Middle frontal gyrus (tissue), 1 donor: Measurements from ENCODE around the gene HSPA4L.

Experiments
- DNase-seq: peaks from one replicate; pipeline ENCODE4 v3.0.0-alpha.2; 2015; ENCODE audit warnings: low spot score; ENCODE audit errors: extremely low spot score

HSPA4L gene

DNA sequence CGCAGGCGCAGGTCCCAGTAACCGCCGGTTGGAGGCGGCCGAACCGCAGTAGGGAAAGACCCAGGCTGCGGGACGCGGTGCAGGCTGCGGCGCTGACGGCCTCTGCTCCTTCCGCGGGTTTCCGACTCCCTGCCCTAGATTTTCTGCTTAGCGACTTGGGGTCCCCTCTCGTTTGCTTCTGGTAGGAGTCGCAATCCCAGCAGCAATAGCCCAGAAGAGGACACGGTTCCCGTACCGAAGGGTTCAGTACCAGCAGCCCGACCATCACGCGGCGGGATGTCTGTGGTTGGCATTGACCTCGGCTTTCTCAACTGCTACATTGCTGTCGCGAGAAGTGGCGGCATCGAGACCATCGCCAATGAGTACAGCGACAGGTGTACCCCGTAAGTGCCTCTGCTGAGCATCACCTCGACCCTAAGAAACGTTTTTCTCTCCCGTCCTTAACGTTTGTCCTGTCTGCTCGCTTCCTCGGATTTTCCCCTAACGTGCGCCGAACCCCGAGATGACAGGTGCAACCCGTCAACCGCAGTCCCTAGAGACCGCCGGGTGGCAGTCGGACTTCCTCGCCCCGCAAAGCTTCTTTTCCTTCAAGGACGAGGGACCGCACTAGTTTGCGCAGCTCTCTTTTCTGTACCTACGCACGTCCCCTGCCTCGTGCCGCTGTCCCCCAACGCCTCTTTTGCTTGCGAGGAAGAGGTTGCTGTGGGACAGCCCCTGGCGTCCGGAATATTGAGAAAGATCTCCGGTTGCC, at the start of gene HSPA4L:
HSPA4L (plus strand) TSS at position 48 of the 751 bp plus-strand sequence; CDS start at position 277, 229 bp downstream.
- no peak for DNase-seq

DNA sequence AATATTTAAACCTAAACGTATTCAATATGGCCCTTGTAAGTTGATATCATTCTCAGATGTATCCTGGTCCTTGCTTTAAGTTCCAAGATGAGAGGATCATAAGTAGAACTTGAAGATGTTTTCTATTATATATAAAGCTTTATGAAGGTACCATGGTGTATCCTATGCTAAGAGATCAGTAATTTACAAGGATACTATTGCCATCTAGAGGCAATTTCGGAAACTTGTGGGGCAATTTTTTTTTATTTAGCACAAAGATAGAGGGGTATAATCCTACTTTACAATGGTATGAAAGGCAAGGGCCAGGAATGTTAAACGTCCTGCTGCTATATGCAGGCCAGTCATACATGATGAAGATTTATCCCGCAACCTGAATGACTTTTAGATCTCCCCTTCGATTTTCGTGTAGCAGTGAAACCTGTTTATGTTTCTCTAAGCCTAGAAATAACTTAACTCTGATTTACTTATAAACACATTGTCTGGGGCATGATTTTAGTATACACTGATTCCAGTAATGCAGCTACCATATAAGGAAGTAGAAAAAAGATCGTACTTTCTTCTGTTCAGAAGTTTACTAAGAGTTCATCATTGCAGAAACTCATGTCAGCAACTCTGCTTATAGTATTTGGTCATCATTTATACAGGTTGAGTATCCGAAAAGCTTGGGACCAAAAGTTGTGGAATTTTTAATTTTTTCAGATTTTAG, 49.3 kb upstream of the HSPA4L start:
- DNase-seq, result peak; percentile 27

GRCh38 chr4:127734976-127735375, 47.1 kb upstream of the HSPA4L start:
- no peak for DNase-seq

- no peak for DNase-seq
These were observed 44.8 kb upstream of the HSPA4L start for GRCh38 chr4:127737295-127737694.

DNA sequence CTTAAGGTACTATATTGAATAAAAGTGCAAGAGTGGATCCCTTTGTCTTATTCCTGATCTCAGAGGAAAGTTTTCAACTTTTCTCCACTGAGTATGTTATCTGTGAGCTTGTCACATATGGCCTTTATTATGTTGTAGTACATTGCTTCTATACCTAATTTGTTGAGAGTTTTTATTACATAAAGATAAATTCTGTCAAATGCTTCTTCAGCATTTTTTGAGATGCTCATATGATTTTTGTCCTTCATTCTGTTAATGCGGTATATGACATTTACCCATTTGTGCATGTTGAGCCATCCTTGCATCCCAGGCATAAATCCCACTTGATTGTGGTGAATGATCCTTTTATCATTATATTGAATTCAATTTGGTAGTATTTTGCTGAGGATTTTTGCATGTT, 40.9 kb upstream of the HSPA4L start:
- no peak for DNase-seq

GRCh38 chr4:127747883-127748282, 34.2 kb upstream of the HSPA4L start:
- no peak for DNase-seq

- DNase-seq, result no peak
These were observed 33.2 kb upstream of the HSPA4L start for GRCh38 chr4:127748957-127749356.

- no peak for DNase-seq
These were observed 25.2 kb upstream of the HSPA4L start for GRCh38 chr4:127756906-127757305.

GRCh38 chr4:127759228-127759820, 22.8 kb upstream of the HSPA4L start:
- DNase-seq, result no peak

DNA sequence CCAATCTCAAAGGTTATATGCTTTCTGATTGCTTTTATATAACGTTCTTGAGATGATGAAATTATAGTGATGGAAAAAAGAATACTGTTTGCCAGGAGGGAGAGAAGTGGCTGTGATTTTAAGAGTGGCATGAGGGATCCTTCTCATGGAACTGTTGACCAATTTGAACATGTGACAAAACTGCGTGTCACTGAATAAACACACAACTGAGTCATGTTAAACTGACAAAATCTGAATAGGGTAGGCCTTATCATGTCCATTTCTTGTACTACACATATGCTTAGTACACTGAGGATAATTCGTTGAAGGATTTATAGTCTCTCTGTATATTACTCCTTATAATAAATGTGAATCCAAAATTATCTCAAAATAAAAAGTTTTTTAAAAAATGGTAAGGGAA, 22.2 kb upstream of the HSPA4L start:
- no peak for DNase-seq

GRCh38 chr4:127771535-127772275, 10.4 kb upstream of the HSPA4L start:
- DNase-seq, result no peak

DNA sequence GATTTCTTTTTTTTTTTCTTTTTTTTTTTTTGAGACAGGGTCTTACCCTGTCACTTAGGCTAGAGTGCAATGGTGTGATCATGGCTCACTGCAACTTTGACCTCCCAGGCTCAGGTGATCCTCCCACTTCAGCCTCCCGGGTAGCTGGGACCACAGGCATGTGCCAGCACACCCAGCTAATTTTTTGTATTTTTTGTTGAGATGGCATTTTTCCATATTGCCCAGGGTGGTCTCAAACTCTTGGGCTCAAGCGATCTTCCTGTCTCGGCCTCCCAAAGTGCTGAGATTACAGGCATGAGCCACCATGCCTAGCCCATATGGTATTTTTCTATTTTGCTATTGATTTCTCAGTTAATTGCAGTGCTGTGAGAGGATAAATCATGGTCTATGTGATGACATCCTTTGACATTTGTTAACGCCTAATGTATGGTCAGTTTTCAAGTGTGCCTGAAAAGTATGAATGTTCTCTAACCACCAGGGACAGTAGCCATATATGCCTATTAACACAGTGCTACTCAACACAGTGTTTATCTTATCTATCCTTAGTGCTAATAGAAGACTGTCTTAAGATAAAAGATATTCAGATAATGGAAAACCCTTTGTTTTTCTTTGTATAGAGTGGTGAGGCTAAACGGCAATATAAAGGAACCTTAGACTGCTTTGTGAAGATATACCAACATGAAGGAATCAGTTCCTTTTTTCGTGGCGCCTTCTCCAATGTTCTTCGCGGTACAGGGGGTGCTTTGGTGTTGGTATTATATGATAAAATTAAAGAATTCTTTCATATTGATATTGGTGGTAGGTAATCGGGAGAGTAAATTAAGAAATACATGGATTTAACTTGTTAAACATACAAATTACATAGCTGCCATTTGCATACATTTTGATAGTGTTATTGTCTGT, 9.1 kb upstream of the HSPA4L start:
- no peak for DNase-seq

- DNase-seq, result no peak
These were observed 6.3 kb upstream of the HSPA4L start for GRCh38 chr4:127775843-127776242.

DNA sequence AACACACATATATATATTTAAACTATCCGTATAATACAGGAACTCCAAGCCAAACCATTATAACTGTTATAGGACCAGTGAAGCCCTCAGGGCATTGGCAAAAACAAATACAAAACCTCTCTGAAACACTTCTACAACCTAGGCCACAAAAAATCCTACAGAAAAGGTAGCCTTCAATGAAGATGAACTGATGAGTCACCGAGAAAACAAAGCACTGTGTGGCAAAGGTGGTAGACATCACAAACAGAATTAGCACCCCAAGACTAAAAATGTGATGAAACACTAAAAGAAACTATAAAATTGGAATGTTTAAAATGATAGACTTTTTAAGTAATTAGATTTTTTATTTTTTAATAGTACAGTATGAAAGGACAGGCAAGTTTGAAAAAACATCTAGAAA, 5.5 kb upstream of the HSPA4L start:
- no peak for DNase-seq

- no peak for DNase-seq
These were observed 4.6 kb upstream of the HSPA4L start for GRCh38 chr4:127777487-127777886.

- no peak for DNase-seq
These were observed 4.0 kb upstream of the HSPA4L start for GRCh38 chr4:127778102-127778501.

DNA sequence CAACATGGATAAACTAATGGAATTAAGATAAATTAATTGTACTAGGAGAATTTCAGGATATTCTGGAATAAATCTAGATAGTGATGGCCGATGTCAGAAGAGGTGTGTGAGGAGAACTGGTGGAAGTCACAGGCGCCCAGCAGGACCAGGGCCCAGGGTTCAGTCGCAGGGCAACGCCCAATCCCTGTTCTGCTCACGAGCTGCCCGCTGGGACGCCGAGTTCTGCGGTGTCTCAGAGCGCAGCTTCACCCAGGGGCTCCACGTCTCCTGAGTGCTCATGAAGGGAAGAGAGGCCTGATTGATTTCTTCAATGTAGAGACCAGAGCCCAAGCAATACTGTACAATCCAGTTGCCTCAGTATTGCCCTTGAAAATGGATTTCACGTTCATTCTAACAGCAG, 1.5 kb upstream of the HSPA4L start:
- no peak for DNase-seq

DNA sequence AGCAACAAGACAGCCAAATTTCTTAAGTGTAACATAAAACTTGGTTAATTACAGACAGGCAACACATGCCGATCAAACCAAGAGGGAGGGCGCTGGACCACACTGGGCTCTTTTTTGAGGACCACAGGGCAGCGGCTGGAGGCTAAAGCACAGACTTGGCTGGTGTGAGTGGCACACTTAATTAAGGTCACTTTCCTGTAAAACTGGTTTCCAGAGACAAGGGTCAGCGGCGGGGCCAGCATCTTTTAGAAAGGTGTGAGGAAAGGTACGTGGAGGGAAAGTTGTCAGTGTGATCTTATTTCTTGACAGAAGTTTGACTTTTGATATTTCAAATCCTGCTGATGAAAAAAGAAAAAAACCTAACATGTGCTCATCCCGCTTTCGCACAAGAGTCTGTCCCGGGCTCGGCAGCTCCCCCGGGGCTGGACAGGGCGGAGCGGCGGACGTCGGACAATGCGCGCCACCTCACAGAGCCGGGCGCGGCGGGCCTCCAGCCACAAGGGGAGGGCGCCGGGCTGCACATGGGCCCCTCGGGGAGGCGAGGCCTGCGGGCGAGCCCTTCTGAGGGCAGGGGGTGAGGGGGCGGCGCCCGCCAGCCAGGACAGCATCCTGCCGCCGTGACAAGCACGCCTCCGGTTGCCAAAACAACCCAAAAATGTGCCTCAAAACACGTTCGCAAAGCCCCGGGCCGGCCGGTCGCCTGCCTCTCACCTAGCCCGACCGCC, 660 bp upstream of the HSPA4L start:
- no peak for DNase-seq

GRCh38 chr4:127782025-127782274, 172 bp upstream of the HSPA4L start:
- DNase-seq, result peak; percentile 86

- DNase-seq, result no peak
These were observed 1.1 kb downstream of the HSPA4L start for GRCh38 chr4:127783026-127783769.
